GM10266 (cell line): ENCODE measurements around the gene KMT2E.
"Not testable (repeated sequence)": the region's sequence is repeated elsewhere in the genome, so short reads cannot be mapped to it uniquely, and the experiment has no call there.

Experiments used
- DNase-seq: peaks from one replicate; pipeline ENCODE4 v3.0.0; 2012; ENCODE audit errors: extremely low spot score
- TF ChIP-seq, protein P1 (sequence below): IDR thresholded peaks from 2 replicates; pipeline ENCODE4 v1.5.1; 2012; ENCODE audit warnings: mild to moderate bottlenecking, low read depth; ENCODE audit not compliant: control insufficient read depth, insufficient read depth; ENCODE audit errors: missing control alignments

The KMT2E gene

GRCh38 chr7:105021967-105022366 is 8.0 kb downstream of the KMT2E start:
- DNase-seq, result no peak
- TF ChIP-seq, protein P1, sequence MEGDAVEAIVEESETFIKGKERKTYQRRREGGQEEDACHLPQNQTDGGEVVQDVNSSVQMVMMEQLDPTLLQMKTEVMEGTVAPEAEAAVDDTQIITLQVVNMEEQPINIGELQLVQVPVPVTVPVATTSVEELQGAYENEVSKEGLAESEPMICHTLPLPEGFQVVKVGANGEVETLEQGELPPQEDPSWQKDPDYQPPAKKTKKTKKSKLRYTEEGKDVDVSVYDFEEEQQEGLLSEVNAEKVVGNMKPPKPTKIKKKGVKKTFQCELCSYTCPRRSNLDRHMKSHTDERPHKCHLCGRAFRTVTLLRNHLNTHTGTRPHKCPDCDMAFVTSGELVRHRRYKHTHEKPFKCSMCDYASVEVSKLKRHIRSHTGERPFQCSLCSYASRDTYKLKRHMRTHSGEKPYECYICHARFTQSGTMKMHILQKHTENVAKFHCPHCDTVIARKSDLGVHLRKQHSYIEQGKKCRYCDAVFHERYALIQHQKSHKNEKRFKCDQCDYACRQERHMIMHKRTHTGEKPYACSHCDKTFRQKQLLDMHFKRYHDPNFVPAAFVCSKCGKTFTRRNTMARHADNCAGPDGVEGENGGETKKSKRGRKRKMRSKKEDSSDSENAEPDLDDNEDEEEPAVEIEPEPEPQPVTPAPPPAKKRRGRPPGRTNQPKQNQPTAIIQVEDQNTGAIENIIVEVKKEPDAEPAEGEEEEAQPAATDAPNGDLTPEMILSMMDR, result no peak

GRCh38 chr7:105022458-105022857 is 8.5 kb downstream of the KMT2E start:
- TF ChIP-seq, protein P1, result no peak
- no peak for DNase-seq

GRCh38 chr7:105024734-105025133 is 10.7 kb downstream of the KMT2E start:
- no peak for DNase-seq
- TF ChIP-seq, protein P1, result no peak

- TF ChIP-seq, protein P1, result no peak
- DNase-seq, result no peak
Observed at GRCh38 chr7:105026750-105027149, 12.7 kb downstream of the KMT2E start.

GRCh38 chr7:105027176-105027853 is 13.3 kb downstream of the KMT2E start:
- no peak for DNase-seq
- TF ChIP-seq, protein P1, result no peak

GRCh38 chr7:105028004-105028403 is 14.0 kb downstream of the KMT2E start:
- no peak for DNase-seq
- TF ChIP-seq, protein P1, result no peak

DNA sequence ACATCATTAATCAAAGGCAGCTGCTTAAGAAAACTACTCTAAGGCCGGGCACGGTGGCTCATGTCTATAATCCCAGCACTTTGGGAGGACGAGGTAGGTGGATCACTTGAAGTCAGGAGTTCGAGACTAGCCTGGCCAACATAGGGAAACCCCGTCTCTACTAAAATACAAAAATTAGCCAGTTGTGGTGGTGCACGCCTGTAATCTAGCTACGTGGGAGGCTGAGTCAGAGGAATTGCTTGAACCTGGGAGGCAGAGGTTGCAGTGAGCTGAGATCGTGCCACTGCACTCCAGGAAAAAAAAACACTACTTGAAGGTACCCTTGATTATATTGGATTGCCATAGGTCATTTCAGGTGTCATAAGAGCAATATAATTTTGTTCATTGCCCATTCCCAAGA is 14.9 kb downstream of the KMT2E start:
- DNase-seq, result not testable (repeated sequence)

DNA sequence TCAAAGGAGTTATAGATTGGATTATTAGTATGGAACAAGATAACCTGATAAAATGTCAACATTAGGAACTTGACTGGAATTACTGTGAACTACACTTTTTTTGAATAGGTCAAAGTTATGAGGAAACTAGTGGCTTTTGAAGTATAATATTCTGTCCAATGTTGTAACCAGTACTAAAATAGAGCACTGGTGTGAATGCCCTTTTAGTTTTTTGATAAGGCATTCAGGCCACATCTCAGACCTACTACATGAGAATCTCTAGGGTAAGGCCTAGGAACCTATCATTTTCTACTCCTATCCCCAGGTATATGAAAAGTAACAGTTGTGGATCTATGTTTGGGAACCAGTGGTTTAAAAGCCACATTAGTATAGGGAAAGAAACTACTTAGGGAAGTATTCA is 16.4 kb downstream of the KMT2E start:
- DNase-seq, result no peak
- TF ChIP-seq, protein P1, result no peak
